NCI-H128 (cell line): Measurements from ENCODE around the gene LRCH4.
"Not testable (repeated sequence)": the region's sequence is repeated elsewhere in the genome, so short reads cannot be mapped to it uniquely, and the experiment has no call there.

Experiments used
- DNase-seq: peaks from one replicate; lab custom pipeline; 2025; ENCODE audit not compliant: unreplicated experiment; lab: John Stamatoyannopoulos, UW

The LRCH4 gene

GRCh38 chr7:100545360-100546128 is 40.4 kb downstream of the LRCH4 start:
- DNase-seq, result no peak

- DNase-seq, result no peak
Observed at GRCh38 chr7:100544967-100545359, 41.0 kb downstream of the LRCH4 start.

- no peak for DNase-seq
Observed at GRCh38 chr7:100544386-100544785, 41.5 kb downstream of the LRCH4 start.

GRCh38 chr7:100543586-100543985 is 42.3 kb downstream of the LRCH4 start:
- no peak for DNase-seq

- DNase-seq, result not testable (repeated sequence)
Observed at GRCh38 chr7:100541309-100541708, 44.6 kb downstream of the LRCH4 start.

GRCh38 chr7:100540073-100540723 is 45.7 kb downstream of the LRCH4 start:
- DNase-seq, result no peak

- DNase-seq, result no peak
Observed at GRCh38 chr7:100539436-100540006, 46.4 kb downstream of the LRCH4 start.

GRCh38 chr7:100538654-100539435 is 47.1 kb downstream of the LRCH4 start, which contains the start of gene AGFG2:
Gene AGFG2 (plus strand): TSS chr7:100539203. CDS start chr7:100539347, 144 bp downstream.
- DNase-seq, result peak; percentile 98

- no peak for DNase-seq
Observed at GRCh38 chr7:100538348-100538653, 47.6 kb downstream of the LRCH4 start.

- not testable (repeated sequence) for DNase-seq
Observed at GRCh38 chr7:100536695-100537094, 49.2 kb downstream of the LRCH4 start.

GRCh38 chr7:100535982-100536381 is 49.9 kb downstream of the LRCH4 start:
- DNase-seq, result not testable (repeated sequence)

GRCh38 chr7:100532165-100533022 is 53.5 kb downstream of the LRCH4 start:
- no peak for DNase-seq

- not testable (repeated sequence) for DNase-seq
Observed at GRCh38 chr7:100528108-100528866, 57.6 kb downstream of the LRCH4 start.
